ENCODE results near the gene USP4.

USP4 gene

DNA sequence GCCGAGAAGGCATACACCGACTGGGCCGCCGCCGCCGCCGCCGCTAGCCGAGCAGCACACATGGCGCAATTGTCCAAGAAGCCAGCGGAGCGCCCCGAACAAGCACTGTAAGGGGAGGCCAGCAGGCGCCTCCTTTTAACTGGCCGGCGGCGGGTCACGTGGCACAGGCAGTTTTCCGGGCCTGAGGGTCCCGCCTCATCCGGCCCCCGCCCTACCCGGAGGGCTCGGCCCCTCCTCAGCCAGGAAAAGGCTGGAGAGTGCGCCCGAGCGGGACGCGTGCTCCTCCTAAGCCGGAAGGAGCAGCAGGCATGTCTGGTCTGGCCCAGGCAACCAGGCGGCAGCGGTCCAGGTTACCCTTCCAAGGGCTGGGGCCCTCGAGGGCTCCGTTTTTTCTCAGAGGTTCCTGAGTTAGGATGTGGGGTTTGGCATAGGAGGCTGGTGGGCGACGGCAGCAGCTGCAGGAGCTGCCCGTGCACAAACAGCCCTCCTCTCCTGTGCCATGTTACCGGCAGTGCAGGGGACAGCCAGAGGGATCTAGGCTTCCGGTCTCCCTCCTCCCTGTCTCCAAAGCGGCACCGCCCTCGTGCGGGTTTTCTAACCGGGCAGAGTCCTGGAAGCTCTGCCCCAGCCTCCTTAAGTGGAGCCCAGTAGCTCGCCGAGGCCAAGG lies 18.5 kb upstream of the USP4 start, which contains the start of gene GPX1 (continued):
- TF ChIP-seq, protein P1, sequence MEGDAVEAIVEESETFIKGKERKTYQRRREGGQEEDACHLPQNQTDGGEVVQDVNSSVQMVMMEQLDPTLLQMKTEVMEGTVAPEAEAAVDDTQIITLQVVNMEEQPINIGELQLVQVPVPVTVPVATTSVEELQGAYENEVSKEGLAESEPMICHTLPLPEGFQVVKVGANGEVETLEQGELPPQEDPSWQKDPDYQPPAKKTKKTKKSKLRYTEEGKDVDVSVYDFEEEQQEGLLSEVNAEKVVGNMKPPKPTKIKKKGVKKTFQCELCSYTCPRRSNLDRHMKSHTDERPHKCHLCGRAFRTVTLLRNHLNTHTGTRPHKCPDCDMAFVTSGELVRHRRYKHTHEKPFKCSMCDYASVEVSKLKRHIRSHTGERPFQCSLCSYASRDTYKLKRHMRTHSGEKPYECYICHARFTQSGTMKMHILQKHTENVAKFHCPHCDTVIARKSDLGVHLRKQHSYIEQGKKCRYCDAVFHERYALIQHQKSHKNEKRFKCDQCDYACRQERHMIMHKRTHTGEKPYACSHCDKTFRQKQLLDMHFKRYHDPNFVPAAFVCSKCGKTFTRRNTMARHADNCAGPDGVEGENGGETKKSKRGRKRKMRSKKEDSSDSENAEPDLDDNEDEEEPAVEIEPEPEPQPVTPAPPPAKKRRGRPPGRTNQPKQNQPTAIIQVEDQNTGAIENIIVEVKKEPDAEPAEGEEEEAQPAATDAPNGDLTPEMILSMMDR (tag by site-specific recombination; IDR thresholded peaks at IDR 0.05) = 0 out of 2 replicates have a peak, but pooled peaks have one; percentile 6
- TF ChIP-seq ZBTB7A (tag by site-specific recombination; IDR thresholded peaks at IDR 0.05; ENCODE audit: low read depth) (no peak), ZBTB1 (tag by site-specific recombination; IDR thresholded peaks at IDR 0.05) (no peak), ZNF211 (tag by site-specific recombination; IDR thresholded peaks at IDR 0.05; ENCODE audit: low read depth) (no peak), ZNF24 (tag by site-specific recombination; IDR thresholded peaks at IDR 0.05) (peak; percentile 11; the same call in 1 of the 2 replicates), ZNF596 (tag by site-specific recombination; IDR thresholded peaks at IDR 0.05) (no peak), ZNF19 (tag by site-specific recombination; IDR thresholded peaks at IDR 0.05; ENCODE audit: low read depth) (no peak), ZNF16 (tag by site-specific recombination; IDR thresholded peaks at IDR 0.05; ENCODE audit: low read depth) (no peak), PRDM6 (tag by site-specific recombination; IDR thresholded peaks at IDR 0.05) (no peak), ZBTB8A (tag by site-specific recombination; IDR thresholded peaks at IDR 0.05) (peak; percentile 98), WT1 (tag by site-specific recombination; IDR thresholded peaks at IDR 0.05) (peak; percentile 41; the same call in 1 of the 2 replicates), OSR2 (tag by site-specific recombination; IDR thresholded peaks at IDR 0.05) (peak; percentile 62; the same call in 1 of the 2 replicates), RBAK (tag by site-specific recombination; IDR thresholded peaks at IDR 0.05) (no peak), ZNF112 (tag by site-specific recombination; IDR thresholded peaks at IDR 0.05) (no peak), ZNF645 (tag by site-specific recombination; IDR thresholded peaks at IDR 0.05) (no peak), GLIS1 (tag by site-specific recombination; IDR thresholded peaks at IDR 0.05) (peak; percentile 34; the same call in 1 of the 2 replicates), ZNF335 (tag by site-specific recombination; conservative IDR thresholded peaks at IDR 0.05) (peak; percentile 99)
- TF ChIP-seq, protein P2, sequence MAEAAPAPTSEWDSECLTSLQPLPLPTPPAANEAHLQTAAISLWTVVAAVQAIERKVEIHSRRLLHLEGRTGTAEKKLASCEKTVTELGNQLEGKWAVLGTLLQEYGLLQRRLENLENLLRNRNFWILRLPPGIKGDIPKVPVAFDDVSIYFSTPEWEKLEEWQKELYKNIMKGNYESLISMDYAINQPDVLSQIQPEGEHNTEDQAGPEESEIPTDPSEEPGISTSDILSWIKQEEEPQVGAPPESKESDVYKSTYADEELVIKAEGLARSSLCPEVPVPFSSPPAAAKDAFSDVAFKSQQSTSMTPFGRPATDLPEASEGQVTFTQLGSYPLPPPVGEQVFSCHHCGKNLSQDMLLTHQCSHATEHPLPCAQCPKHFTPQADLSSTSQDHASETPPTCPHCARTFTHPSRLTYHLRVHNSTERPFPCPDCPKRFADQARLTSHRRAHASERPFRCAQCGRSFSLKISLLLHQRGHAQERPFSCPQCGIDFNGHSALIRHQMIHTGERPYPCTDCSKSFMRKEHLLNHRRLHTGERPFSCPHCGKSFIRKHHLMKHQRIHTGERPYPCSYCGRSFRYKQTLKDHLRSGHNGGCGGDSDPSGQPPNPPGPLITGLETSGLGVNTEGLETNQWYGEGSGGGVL (tag by site-specific recombination; IDR thresholded peaks at IDR 0.05) = peak; percentile 57; the same call in 1 of the 2 replicates
- TF ChIP-seq, protein P3, sequence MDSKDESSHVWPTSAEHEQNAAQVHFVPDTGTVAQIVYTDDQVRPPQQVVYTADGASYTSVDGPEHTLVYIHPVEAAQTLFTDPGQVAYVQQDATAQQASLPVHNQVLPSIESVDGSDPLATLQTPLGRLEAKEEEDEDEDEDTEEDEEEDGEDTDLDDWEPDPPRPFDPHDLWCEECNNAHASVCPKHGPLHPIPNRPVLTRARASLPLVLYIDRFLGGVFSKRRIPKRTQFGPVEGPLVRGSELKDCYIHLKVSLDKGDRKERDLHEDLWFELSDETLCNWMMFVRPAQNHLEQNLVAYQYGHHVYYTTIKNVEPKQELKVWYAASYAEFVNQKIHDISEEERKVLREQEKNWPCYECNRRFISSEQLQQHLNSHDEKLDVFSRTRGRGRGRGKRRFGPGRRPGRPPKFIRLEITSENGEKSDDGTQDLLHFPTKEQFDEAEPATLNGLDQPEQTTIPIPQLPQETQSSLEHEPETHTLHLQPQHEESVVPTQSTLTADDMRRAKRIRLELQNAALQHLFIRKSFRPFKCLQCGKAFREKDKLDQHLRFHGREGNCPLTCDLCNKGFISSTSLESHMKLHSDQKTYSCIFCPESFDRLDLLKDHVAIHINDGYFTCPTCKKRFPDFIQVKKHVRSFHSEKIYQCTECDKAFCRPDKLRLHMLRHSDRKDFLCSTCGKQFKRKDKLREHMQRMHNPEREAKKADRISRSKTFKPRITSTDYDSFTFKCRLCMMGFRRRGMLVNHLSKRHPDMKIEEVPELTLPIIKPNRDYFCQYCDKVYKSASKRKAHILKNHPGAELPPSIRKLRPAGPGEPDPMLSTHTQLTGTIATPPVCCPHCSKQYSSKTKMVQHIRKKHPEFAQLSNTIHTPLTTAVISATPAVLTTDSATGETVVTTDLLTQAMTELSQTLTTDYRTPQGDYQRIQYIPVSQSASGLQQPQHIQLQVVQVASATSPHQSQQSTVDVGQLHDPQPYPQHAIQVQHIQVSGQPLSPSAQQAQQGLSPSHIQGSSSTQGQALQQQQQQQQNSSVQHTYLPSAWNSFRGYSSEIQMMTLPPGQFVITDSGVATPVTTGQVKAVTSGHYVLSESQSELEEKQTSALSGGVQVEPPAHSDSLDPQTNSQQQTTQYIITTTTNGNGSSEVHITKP (tag by site-specific recombination; IDR thresholded peaks at IDR 0.05) = peak; percentile 66
- TF ChIP-seq, protein P4, sequence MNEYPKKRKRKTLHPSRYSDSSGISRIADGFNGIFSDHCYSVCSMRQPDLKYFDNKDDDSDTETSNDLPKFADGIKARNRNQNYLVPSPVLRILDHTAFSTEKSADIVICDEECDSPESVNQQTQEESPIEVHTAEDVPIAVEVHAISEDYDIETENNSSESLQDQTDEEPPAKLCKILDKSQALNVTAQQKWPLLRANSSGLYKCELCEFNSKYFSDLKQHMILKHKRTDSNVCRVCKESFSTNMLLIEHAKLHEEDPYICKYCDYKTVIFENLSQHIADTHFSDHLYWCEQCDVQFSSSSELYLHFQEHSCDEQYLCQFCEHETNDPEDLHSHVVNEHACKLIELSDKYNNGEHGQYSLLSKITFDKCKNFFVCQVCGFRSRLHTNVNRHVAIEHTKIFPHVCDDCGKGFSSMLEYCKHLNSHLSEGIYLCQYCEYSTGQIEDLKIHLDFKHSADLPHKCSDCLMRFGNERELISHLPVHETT (tag by site-specific recombination; IDR thresholded peaks at IDR 0.05) = peak; percentile 56; the same call in 1 of the 2 replicates
- TF ChIP-seq, protein P5, sequence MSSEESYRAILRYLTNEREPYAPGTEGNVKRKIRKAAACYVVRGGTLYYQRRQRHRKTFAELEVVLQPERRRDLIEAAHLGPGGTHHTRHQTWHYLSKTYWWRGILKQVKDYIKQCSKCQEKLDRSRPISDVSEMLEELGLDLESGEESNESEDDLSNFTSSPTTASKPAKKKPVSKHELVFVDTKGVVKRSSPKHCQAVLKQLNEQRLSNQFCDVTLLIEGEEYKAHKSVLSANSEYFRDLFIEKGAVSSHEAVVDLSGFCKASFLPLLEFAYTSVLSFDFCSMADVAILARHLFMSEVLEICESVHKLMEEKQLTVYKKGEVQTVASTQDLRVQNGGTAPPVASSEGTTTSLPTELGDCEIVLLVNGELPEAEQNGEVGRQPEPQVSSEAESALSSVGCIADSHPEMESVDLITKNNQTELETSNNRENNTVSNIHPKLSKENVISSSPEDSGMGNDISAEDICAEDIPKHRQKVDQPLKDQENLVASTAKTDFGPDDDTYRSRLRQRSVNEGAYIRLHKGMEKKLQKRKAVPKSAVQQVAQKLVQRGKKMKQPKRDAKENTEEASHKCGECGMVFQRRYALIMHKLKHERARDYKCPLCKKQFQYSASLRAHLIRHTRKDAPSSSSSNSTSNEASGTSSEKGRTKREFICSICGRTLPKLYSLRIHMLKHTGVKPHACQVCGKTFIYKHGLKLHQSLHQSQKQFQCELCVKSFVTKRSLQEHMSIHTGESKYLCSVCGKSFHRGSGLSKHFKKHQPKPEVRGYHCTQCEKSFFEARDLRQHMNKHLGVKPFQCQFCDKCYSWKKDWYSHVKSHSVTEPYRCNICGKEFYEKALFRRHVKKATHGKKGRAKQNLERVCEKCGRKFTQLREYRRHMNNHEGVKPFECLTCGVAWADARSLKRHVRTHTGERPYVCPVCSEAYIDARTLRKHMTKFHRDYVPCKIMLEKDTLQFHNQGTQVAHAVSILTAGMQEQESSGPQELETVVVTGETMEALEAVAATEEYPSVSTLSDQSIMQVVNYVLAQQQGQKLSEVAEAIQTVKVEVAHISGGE (tag by site-specific recombination; conservative IDR thresholded peaks at IDR 0.05; ENCODE audit: low read depth) = peak; percentile 93
- TF ChIP-seq, protein P6, sequence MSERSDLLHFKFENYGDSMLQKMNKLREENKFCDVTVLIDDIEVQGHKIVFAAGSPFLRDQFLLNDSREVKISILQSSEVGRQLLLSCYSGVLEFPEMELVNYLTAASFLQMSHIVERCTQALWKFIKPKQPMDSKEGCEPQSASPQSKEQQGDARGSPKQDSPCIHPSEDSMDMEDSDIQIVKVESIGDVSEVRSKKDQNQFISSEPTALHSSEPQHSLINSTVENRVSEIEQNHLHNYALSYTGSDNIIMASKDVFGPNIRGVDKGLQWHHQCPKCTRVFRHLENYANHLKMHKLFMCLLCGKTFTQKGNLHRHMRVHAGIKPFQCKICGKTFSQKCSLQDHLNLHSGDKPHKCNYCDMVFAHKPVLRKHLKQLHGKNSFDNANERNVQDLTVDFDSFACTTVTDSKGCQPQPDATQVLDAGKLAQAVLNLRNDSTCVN (tag by site-specific recombination; optimal IDR thresholded peaks at IDR 0.05) = peak; percentile 66
